SK-N-SH treated with all-trans-retinoic acid at 6 μM for 48 hours (cell line): ENCODE results near the gene TSC2.

Experiments used
- ATAC-seq: fragments of 200-7000 bp; cut with Tn5 transposase; 3 replicates; pipeline ENCODE4 v1.9.1; 2020; ENCODE audit warnings: mild to moderate bottlenecking, moderate library complexity
- ARNTL ChIP-seq: fragments of 450-650 bp; formaldehyde crosslinking; IDR thresholded peaks from 2 replicates; pipeline ENCODE4 v1.5.0; 2020; ENCODE audit warnings: low read depth, mild to moderate bottlenecking, moderate library complexity, borderline replicate concordance
- CREB5 ChIP-seq: fragments of 250-450 bp; sonication (Bioruptor Pico); IDR thresholded peaks from 2 replicates; pipeline ENCODE4 v1.5.1; 2020; ENCODE audit warnings: low read depth, mild to moderate bottlenecking, moderate library complexity
- ESRRG ChIP-seq: fragments of 250-450 bp; sonication (Bioruptor Pico); IDR thresholded peaks from 2 replicates; pipeline ENCODE4 v1.6.1; 2021; ENCODE audit warnings: mild to moderate bottlenecking
- OSR1 ChIP-seq: fragments of 250-450 bp; sonication (Bioruptor Pico); IDR thresholded peaks from 2 replicates; pipeline ENCODE4 v1.8.0; 2022; ENCODE audit warnings: moderate library complexity, mild to moderate bottlenecking, inconsistent platforms
- PATZ1 ChIP-seq: fragments of 250-450 bp; sonication (Bioruptor Pico); IDR thresholded peaks from 2 replicates; pipeline ENCODE4 v1.8.0; 2020; ENCODE audit warnings: mild to moderate bottlenecking, moderate library complexity, borderline replicate concordance
- PPARA ChIP-seq: fragments of 250-450 bp; sonication (Bioruptor Pico); IDR thresholded peaks from 2 replicates; pipeline ENCODE4 v1.5.0; 2020; ENCODE audit warnings: mild to moderate bottlenecking, borderline replicate concordance
- RARB ChIP-seq: fragments of 250-450 bp; sonication (Bioruptor Pico); IDR thresholded peaks from 2 replicates; pipeline ENCODE4 v1.8.0; 2021; ENCODE audit warnings: mild to moderate bottlenecking, moderate library complexity
- SNAI2 ChIP-seq: fragments of 250-450 bp; sonication (Bioruptor Pico); IDR thresholded peaks from 2 replicates; pipeline ENCODE4 v1.5.0; 2020; ENCODE audit warnings: mild to moderate bottlenecking, moderate library complexity
- TCF4 ChIP-seq: fragments of 250-450 bp; sonication (Bioruptor Pico); IDR thresholded peaks from 2 replicates; pipeline ENCODE4 v1.8.0; 2021; ENCODE audit warnings: mild to moderate bottlenecking, moderate library complexity, borderline replicate concordance
- ZC3H10 ChIP-seq: fragments of 250-450 bp; sonication (Bioruptor Pico); IDR thresholded peaks from 2 replicates; pipeline ENCODE4 v1.5.1; 2021; ENCODE audit warnings: mild to moderate bottlenecking, moderate library complexity
- ZFP3 ChIP-seq: fragments of 250-450 bp; sonication (Bioruptor Pico); IDR thresholded peaks from 2 replicates; pipeline ENCODE4 v1.5.0; 2020; ENCODE audit warnings: mild to moderate bottlenecking, moderate library complexity
- ZFP30 ChIP-seq: fragments of 450-650 bp; formaldehyde crosslinking; IDR thresholded peaks from 2 replicates; pipeline ENCODE4 v1.5.0; 2022; ENCODE audit warnings: mild to moderate bottlenecking, moderate library complexity
- ZNF565 ChIP-seq: fragments of 450-650 bp; formaldehyde crosslinking; conservative IDR thresholded peaks from 2 replicates; pipeline ENCODE4 v1.5.0; 2020; ENCODE audit warnings: low read depth, mild to moderate bottlenecking, moderate library complexity
- ZNF70 ChIP-seq: fragments of 450-650 bp; formaldehyde crosslinking; IDR thresholded peaks from 2 replicates; pipeline ENCODE4 v1.5.0; 2020; ENCODE audit warnings: mild to moderate bottlenecking, moderate library complexity
- ZNF8 ChIP-seq: fragments of 450-650 bp; formaldehyde crosslinking; IDR thresholded peaks from 2 replicates; pipeline ENCODE4 v1.5.0; 2020; ENCODE audit warnings: mild to moderate bottlenecking, moderate library complexity
- TF ChIP-seq, protein P1 (sequence below): fragments of 250-450 bp; sonication (Bioruptor Pico); IDR thresholded peaks from 2 replicates; pipeline ENCODE4 v1.5.0; 2020; ENCODE audit warnings: mild to moderate bottlenecking, moderate library complexity
- TF ChIP-seq, protein P2 (sequence below): fragments of 250-450 bp; sonication (Bioruptor Pico); IDR thresholded peaks from 2 replicates; pipeline ENCODE4 v1.8.0; 2021; ENCODE audit warnings: low read depth, mild to moderate bottlenecking, moderate library complexity, borderline replicate concordance

Gene TSC2

DNA sequence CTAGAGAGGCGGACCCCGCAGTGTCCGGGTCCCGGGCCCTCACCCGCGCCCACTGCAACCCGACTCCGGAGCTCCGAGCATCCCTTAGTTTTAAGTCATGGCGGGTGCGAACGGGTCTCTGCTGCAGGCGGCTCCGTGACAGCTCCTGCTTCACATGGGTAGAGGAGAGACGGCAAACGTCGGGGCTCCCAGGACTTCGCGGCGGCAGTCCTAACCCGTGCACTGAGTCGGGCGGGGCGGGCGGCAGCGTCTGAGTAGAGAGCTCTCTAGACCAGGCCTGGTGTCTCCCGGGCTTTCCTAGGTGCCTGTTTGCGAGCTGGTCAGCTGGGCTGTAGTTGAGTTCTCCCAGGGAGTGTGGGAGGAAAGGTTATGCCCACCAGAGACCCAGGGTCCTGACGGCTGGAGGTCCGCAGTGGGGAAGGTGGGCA is 345 bp downstream of the TSC2 start:
- TF ChIP-seq ZNF70 (CRISPR knock-in tag) (no peak), CREB5 (CRISPR knock-in tag) (no peak), ZNF565 (CRISPR knock-in tag) (no peak), TCF4 (no peak), OSR1 (CRISPR knock-in tag) (no peak), SNAI2 (CRISPR knock-in tag) (no peak)
- TF ChIP-seq, protein P1, sequence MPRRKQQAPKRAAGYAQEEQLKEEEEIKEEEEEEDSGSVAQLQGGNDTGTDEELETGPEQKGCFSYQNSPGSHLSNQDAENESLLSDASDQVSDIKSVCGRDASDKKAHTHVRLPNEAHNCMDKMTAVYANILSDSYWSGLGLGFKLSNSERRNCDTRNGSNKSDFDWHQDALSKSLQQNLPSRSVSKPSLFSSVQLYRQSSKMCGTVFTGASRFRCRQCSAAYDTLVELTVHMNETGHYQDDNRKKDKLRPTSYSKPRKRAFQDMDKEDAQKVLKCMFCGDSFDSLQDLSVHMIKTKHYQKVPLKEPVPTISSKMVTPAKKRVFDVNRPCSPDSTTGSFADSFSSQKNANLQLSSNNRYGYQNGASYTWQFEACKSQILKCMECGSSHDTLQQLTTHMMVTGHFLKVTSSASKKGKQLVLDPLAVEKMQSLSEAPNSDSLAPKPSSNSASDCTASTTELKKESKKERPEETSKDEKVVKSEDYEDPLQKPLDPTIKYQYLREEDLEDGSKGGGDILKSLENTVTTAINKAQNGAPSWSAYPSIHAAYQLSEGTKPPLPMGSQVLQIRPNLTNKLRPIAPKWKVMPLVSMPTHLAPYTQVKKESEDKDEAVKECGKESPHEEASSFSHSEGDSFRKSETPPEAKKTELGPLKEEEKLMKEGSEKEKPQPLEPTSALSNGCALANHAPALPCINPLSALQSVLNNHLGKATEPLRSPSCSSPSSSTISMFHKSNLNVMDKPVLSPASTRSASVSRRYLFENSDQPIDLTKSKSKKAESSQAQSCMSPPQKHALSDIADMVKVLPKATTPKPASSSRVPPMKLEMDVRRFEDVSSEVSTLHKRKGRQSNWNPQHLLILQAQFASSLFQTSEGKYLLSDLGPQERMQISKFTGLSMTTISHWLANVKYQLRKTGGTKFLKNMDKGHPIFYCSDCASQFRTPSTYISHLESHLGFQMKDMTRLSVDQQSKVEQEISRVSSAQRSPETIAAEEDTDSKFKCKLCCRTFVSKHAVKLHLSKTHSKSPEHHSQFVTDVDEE (CRISPR knock-in tag): no peak
- TF ChIP-seq, protein P2, sequence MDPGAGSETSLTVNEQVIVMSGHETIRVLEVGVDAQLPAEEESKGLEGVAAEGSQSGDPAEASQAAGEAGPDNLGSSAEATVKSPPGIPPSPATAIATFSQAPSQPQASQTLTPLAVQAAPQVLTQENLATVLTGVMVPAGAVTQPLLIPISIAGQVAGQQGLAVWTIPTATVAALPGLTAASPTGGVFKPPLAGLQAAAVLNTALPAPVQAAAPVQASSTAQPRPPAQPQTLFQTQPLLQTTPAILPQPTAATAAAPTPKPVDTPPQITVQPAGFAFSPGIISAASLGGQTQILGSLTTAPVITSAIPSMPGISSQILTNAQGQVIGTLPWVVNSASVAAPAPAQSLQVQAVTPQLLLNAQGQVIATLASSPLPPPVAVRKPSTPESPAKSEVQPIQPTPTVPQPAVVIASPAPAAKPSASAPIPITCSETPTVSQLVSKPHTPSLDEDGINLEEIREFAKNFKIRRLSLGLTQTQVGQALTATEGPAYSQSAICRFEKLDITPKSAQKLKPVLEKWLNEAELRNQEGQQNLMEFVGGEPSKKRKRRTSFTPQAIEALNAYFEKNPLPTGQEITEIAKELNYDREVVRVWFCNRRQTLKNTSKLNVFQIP (CRISPR knock-in tag): no peak

DNA sequence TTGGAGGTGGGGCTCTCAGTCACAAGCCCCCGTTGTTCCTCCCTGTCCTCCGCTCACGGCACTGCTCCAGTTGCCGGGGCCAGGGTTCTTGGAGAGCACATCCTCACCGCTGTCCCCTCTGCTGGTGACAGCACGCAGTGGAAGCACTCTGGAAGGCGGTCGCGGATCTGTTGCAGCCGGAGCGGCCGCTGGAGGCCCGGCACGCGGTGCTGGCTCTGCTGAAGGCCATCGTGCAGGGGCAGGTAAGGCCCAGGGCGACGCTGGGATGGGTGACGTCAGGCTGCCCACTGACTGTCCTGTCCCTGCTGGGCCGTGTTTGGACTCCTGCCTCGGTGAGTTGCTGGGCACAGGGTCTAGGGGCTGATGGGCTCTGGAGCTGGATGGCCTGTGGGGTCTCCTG is 5.4 kb downstream of the TSC2 start:
- TF ChIP-seq PATZ1 (CRISPR knock-in tag): no peak
- TF ChIP-seq, all 23 proteins: peak for 0
- no peak for ATAC-seq

More for the DNA sequence above, 345 bp downstream of the TSC2 start:
- peak; percentile 27 for ATAC-seq

GRCh38 chr16:2053897-2054296 is 6.1 kb downstream of the TSC2 start:
- ATAC-seq: no peak
- no peak for TF ChIP-seq OSR1 (CRISPR knock-in tag)
- no peak for TF ChIP-seq ARNTL
- TF ChIP-seq PPARA (CRISPR knock-in tag): no peak
- TF ChIP-seq TCF4: no peak
- TF ChIP-seq ZC3H10: no peak
- TF ChIP-seq, protein P2 (CRISPR knock-in tag): no peak
- TF ChIP-seq CREB5 (CRISPR knock-in tag): no peak
- no peak for TF ChIP-seq SNAI2 (CRISPR knock-in tag)
- no peak for TF ChIP-seq RARB (CRISPR knock-in tag)
- TF ChIP-seq ZNF565 (CRISPR knock-in tag): no peak
- TF ChIP-seq ZFP30: no peak
- TF ChIP-seq ZFP3 (CRISPR knock-in tag): no peak
- no peak for TF ChIP-seq ZNF8 (CRISPR knock-in tag)
- TF ChIP-seq ESRRG: no peak
